Panc1 (cell line): ENCODE data around the gene SGSM1.

ENCODE experiments used
- POLR2AphosphoS5 ChIP-seq: IDR thresholded peaks from 2 replicates; pipeline ENCODE4 v1.6.1; 2012; ENCODE audit warnings: mild to moderate bottlenecking, low read depth, low read length, moderate library complexity
- SIN3A ChIP-seq: IDR thresholded peaks from 2 replicates; pipeline ENCODE4 v1.6.1; 2012; ENCODE audit warnings: low read depth, mild to moderate bottlenecking, low read length, moderate library complexity, borderline replicate concordance; ENCODE audit not compliant: insufficient read depth
- TCF7L2 ChIP-seq: IDR thresholded peaks from 2 replicates; pipeline ENCODE4 v1.6.1; 2011; ENCODE audit warnings: mild to moderate bottlenecking, low read depth, low read length, inconsistent platforms
- TF ChIP-seq, protein P1 (sequence below): fragments of 450-650 bp; IDR thresholded peaks from 2 replicates; pipeline ENCODE4 v1.5.1; 2017; ENCODE audit warnings: mild to moderate bottlenecking
- TF ChIP-seq, protein P2 (sequence below), 2 experiments: IDR thresholded peaks; 2 replicates each; pipeline ENCODE4 v1.6.1; 2011 to 2012; ENCODE audit warnings: low read depth in 2 of 2, control low read depth in 1 of 2, low read length in 1 of 2, mild to moderate bottlenecking in 1 of 2, moderate library complexity in 1 of 2; ENCODE audit not compliant: insufficient read depth in 1 of 2

DNA sequence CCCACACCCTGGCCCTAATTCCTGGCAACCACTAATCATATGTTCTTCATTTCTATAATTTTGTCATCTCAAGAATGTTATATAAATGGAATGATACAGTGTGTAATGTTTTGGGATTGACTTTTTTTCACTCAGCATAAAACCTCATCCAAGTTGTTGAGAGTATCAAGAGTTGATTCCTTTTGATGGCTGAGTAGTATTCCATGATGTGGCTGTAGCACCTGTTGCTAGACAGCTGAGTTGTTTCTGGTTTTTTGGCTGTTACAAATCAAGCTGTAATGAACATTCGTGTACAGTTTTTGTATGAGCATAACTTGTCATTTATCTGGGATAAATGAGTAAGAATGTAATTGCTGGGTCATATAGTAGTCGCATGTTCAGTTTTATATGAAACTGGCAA, 81.2 kb downstream of the SGSM1 start:
- TF ChIP-seq, protein P1, sequence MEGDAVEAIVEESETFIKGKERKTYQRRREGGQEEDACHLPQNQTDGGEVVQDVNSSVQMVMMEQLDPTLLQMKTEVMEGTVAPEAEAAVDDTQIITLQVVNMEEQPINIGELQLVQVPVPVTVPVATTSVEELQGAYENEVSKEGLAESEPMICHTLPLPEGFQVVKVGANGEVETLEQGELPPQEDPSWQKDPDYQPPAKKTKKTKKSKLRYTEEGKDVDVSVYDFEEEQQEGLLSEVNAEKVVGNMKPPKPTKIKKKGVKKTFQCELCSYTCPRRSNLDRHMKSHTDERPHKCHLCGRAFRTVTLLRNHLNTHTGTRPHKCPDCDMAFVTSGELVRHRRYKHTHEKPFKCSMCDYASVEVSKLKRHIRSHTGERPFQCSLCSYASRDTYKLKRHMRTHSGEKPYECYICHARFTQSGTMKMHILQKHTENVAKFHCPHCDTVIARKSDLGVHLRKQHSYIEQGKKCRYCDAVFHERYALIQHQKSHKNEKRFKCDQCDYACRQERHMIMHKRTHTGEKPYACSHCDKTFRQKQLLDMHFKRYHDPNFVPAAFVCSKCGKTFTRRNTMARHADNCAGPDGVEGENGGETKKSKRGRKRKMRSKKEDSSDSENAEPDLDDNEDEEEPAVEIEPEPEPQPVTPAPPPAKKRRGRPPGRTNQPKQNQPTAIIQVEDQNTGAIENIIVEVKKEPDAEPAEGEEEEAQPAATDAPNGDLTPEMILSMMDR = no peak
- TF ChIP-seq POLR2AphosphoS5 = no peak
- TF ChIP-seq, protein P2, sequence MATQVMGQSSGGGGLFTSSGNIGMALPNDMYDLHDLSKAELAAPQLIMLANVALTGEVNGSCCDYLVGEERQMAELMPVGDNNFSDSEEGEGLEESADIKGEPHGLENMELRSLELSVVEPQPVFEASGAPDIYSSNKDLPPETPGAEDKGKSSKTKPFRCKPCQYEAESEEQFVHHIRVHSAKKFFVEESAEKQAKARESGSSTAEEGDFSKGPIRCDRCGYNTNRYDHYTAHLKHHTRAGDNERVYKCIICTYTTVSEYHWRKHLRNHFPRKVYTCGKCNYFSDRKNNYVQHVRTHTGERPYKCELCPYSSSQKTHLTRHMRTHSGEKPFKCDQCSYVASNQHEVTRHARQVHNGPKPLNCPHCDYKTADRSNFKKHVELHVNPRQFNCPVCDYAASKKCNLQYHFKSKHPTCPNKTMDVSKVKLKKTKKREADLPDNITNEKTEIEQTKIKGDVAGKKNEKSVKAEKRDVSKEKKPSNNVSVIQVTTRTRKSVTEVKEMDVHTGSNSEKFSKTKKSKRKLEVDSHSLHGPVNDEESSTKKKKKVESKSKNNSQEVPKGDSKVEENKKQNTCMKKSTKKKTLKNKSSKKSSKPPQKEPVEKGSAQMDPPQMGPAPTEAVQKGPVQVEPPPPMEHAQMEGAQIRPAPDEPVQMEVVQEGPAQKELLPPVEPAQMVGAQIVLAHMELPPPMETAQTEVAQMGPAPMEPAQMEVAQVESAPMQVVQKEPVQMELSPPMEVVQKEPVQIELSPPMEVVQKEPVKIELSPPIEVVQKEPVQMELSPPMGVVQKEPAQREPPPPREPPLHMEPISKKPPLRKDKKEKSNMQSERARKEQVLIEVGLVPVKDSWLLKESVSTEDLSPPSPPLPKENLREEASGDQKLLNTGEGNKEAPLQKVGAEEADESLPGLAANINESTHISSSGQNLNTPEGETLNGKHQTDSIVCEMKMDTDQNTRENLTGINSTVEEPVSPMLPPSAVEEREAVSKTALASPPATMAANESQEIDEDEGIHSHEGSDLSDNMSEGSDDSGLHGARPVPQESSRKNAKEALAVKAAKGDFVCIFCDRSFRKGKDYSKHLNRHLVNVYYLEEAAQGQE (IDR thresholded peaks at IDR 0.05; ENCODE audit: insufficient read depth in 1 of 2, low read depth in 2 of 2, low read length in 1 of 2) = no peak
- TF ChIP-seq SIN3A = no peak
- TF ChIP-seq TCF7L2 = no peak
